HL-60/S4 treated with retinoic acid at 250 ng/mL for 4 days and 3 days (cell line): Measurements from ENCODE around the gene GALNT14.
"Not testable (repeated sequence)": the region's sequence is repeated elsewhere in the genome, so short reads cannot be mapped to it uniquely, and the experiment has no call there.

Experiments used
- in situ Hi-C: fragments of 300-500 bp; cut with MboI; formaldehyde crosslinking; loops from 2 replicates; pipeline ENCODE4 v1.7.0; 2022; ENCODE audit warnings: low sequenced_read_pairs

GALNT14 gene, protein sequence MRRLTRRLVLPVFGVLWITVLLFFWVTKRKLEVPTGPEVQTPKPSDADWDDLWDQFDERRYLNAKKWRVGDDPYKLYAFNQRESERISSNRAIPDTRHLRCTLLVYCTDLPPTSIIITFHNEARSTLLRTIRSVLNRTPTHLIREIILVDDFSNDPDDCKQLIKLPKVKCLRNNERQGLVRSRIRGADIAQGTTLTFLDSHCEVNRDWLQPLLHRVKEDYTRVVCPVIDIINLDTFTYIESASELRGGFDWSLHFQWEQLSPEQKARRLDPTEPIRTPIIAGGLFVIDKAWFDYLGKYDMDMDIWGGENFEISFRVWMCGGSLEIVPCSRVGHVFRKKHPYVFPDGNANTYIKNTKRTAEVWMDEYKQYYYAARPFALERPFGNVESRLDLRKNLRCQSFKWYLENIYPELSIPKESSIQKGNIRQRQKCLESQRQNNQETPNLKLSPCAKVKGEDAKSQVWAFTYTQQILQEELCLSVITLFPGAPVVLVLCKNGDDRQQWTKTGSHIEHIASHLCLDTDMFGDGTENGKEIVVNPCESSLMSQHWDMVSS

DNA sequence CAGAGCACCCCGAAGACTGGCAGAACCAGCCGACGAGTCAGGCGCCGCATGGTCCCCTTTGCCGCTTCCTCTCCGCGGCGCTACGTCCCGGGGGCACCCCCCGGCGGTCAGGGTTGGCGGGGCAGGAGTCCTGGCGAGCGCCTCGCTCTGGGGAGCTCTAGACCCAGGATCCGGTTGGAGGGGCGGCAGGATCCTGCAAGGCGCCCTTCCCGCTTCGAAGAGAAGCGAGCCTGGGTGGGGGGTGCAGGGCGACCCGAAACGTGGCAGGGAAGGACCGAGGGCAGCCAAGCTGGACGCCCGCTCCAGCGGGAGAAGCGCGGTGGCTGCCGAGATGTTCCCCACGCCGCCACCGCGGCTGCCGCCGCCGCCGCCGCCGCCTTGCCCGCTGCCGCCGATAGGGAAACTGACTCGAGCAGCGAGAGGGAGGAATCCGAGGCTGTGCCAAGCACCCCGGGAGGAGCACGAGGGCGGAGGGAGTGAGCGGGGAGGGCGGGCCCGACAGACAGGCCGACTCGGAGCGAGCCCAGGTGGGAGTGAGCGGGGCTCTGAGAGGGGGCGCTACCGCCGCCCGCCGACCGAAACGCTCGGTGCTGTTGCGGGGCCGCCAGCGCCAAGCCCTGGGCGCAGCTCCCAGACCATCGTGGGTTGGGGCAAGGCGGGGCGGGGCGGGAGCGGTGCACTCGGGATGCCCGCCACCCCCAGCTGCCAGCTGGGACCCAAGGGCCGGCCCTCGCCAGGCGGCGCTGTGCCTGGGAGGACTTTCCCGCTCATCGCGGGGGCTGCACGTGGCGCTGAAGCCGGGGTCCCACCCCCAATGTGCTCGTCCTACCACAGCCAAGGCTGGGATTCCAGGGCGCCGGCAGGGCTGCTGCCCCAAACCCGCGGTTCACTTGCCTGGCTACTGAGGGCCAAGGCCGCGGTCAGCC lies at the start of gene GALNT14:
Gene GALNT14, minus strand, starts transcription at position 404 of the 926 bp plus-strand sequence. Its CDS starts 354 bp downstream, at position 50.
- in situ Hi-C loops, result no loop called here

- in situ Hi-C loops, result no loop called here
These were observed 48.9 kb upstream of the GALNT14 start for GRCh38 chr2:31187166-31187565.

DNA sequence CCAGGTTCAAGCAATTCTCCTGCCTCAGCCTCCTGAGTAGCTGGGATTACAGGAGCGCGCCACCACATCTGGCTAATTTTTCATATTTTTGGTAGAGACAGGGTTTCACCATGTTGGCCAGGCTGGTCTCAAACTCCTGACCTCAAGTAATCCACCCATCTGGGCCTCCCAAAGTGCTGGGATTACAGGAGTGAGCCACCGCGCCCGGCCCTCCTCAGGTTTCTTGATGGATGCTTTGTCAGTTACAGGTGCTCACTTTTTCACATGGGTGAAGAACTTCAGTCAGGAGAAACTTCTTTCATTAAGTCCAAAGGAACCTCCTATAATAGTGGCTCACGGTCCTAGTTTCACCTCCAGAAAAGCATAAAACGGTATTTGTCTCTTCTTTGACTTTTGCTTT lies 45.7 kb upstream of the GALNT14 start:
- in situ Hi-C loops, result not testable (repeated sequence)

DNA sequence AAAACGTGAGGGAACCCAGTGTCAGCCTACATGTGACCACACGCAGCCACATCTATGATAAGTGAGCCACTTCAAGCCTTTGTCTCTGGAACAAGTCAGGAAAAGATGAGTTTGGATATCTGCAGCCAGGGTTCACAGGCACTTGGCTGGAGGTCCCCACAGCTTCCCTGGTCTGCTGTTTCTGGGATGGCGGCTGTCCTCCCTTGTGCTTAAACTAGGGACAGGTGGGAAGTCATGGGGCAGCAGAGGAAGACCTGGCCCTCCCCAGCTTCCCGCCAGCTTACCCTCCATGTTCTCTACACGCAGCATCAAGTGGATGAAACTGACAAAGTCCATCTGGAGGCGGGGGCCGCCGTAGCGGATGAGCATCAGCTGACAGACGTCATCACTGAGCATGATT lies 38.5 kb upstream of the GALNT14 start:
- in situ Hi-C loops, result no loop called here

DNA sequence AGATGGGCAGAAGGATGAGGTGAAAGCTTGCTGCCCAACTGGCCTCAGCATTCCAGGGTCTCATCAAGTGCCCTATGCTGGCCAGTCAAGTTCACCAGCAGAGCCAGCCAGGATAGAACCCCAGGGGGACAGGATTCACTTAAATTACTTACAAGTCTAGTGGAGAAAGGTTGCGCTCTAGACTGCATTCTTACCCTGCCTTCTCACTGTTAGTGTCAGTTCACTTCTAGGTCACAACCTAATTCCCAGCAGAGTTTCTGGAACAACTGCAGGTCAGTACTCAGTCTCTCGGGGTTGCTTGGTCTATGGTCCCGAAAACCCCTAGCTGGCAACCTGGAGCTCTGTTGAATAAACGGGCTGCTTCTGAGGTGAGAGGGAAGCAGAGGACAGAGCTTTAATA lies 32.9 kb upstream of the GALNT14 start:
- in situ Hi-C loops, result no loop called here

DNA sequence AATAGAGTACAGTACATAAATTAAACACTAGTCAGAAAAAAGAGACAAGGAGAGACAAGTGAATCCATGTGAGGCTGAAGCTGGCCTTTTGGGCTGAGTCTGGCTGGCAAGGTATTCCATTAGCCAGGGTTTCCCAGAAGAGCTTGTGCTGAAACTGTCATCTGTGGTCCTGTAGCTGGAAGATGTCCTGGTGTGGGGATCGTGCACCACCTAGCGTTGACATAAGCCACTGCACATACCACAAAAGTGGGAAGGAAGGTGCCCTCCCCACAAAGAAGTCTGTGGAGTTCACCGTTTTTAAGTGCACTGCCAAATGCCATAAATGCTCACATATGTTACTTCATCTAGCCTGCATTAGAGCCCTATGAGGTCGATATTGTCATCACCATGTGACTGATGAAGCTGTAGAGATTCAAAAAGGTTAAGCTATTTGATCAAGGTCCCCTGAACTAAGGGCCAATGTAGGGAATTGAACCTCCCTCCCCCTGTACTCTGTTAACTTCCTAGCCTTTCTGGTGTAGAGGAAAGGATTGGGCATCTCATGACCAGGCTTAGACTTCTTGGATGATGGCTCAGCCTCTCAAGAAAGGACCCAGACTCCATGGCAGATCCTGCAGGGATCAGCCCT lies 31.9 kb upstream of the GALNT14 start:
- in situ Hi-C loops, result no loop called here

DNA sequence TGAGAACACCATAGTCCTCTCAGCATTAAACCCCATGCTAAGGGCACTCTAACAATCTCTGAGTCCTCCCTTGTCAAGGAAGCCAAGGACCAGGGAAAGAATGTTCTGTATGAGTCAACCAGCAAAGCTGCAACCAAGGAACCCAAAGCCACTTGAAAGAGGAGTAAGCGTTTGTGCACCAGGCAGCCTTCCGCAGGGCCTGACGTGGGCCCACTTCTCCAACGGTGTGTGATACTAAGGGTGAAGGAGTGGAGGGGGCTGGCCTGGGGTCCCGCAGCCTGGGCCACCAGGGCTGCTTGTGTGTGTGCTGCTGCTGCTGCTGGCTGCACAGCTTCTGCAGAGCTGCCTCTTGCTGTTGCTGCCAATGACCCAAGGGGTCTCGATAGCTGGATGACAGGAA lies 30.1 kb upstream of the GALNT14 start:
- in situ Hi-C loops, result no loop called here

- in situ Hi-C loops, result no loop called here
These were observed 28.7 kb upstream of the GALNT14 start for GRCh38 chr2:31166925-31167324.

- in situ Hi-C loops, result no loop called here
These were observed 24.8 kb upstream of the GALNT14 start for GRCh38 chr2:31163011-31163539.

DNA sequence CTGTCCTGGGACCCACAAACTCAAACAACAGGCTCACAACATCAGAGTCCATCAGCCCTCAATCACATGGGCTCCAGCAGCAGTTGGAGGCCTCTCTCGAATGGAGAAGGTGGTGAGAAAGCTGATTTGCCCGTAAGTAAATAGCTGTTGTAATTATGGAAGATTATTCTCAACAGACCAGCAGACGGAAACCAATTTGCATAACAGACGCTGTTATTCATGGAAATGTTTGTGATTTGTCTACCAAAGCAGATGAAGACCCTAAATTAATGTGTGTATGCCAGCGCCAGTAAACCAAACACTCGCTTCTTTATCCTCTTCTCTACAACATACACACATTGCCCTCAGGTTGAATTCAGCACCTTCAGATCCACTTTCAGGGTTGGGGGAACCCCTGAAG lies 23.4 kb upstream of the GALNT14 start:
- in situ Hi-C loops, result no loop called here

DNA sequence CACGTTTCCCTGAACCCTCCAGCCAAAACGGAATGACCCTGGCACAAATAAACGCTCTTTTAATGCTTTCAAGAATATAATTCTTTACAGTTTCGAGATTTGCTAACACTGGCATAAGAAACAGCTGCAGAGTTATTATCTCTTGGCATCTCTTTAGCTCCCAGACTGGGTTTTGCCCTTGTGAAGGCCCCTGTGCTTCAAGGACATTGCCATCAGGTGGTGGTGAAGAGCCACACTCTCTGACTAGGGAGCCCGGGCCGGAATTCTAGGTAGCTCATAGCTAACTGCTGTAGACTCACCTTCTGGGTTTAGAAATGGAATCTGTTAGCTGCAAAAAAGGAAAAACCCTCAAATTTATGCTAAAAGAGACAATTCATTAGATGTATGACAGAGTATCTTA lies 13.3 kb upstream of the GALNT14 start:
- in situ Hi-C loops, result no loop called here

DNA sequence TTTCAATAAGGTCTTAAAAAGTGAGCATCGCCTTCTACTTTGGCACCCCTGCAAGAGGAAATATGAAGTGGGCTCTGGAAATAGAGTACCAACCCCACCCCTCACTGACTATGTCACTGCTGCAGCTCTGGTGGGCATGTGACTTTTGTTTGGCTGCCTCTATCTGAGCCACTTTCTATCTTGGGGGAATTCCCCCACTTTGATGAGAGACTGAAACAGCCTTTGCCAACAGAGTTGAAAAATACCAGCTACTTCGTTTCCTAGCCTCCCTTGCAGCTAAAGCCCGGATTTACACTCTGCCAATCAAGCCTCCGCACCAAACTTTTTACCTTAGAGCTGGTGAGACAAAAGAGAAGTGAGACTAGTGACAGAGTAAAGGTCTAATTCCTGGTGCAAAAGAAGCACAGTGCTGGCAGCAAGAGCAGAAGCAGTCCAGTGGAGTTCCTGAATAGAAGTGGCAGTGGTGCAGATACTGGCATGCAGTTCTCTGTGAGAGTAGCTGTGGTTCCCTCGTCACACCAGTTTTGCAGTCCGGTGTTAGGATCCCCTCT lies 12.0 kb upstream of the GALNT14 start:
- in situ Hi-C loops, result no loop called here

DNA sequence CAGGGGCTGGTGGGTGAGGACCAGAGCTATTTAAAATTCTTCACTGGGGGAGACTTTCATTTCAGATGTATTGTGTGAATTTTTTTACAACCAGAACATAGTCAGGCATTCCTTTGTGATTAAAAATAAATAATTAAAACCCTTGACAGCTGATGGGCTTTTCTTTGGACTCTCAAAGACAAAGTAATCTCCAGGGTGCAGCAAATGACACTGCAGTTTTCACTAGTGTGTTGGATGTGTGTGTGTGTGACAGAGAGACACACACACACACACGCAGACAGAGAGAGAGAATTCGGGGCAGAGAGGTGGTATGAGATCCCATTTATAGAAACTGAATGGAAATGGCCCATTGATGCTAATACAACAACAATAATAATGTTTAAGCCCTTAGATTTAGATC lies 10.3 kb upstream of the GALNT14 start:
- in situ Hi-C loops, result no loop called here

DNA sequence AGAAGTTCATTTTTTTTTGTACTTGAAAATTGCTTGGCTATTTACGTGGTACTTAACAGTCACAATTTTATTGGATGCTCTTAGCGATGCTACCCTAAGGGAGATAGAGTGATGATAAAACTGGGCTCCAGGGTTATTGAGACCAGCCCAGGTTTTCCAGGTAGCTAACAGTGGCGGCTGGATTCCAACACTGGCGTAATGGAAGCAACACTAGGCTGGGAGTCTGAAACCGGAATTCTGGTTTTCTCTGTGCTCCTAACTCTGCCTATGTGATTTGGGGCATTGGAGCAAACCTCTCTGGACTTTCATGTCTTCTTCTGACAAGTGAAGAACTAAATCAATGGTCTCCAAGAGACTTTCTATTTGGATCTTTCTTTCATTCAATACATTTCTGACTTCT lies 9.4 kb upstream of the GALNT14 start:
- in situ Hi-C loops, result no loop called here

DNA sequence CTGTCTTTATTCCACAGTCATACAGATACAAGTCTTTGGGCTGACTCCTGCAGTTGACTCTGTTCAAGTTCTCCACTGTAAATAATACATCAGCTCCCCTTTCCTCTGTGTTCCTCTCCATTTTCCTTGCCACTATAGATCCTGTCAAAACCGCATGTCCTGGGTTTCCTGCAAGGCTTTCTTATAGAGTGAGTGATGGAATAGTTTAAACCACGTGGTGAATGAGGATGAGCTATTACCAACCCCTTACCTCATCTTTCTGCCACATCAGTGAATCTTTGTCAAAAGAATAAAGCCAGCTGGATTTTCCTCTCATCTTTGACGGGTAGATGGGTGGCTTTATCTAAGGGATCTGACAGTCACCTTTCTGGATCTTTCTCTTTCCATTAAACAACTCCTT lies 3.9 kb upstream of the GALNT14 start:
- in situ Hi-C loops, result no loop called here

DNA sequence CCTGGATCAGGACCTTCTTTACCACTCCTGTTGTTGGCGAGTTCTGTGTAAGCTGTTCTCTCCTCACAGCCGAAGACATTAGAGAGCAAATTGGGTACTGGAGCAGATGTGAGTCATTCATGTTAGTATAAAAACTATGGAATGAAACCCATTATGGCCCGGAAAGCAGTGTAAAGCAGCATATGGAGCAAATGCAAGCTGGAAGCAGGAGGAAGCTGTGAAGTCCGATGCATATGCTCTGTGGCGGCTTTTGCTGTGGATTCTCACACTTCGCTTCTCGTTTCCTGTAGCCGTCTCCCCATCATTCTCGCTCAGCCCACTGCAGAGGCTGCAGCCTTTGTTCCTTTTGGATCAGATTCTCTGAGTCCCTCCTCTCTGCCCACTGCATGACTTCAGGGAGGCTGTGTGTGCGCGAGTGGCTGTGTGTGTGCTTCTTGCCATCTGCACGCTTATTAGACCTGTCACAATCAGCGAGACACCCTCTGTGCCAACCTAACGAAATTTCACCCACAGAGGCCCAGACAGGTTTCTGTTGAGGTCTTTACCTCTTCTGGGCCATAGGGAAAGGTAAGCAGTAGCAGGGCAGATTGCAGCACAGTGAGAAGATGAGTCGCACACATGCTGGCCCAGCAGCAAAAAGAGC lies 3.3 kb upstream of the GALNT14 start:
- in situ Hi-C loops, result no loop called here

GRCh38 chr2:31140151-31140550 lies 1.9 kb upstream of the GALNT14 start:
- in situ Hi-C loops, result no loop called here

DNA sequence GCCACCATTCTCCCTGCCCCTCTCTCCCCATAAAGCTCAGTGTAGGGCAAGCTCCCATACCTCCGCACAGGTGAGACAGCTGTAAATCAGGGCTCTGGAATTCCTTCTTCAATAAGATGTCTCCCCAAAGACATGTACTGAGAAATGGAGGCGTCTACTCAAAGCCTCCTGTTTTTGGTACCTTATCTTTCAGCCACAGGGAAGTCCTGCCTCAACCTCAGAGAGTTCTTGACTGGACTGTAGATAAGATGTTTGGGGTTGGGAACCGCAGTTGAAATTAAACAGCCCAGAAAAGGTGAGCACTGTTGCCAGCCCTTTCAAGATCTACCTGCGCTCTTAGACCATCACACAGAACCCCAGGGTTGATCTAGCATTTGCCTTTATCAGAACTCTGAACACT lies 1.4 kb upstream of the GALNT14 start:
- in situ Hi-C loops, result no loop called here

GRCh38 chr2:31137211-31138036 lies 816 bp downstream of the GALNT14 start:
- in situ Hi-C loops, result no loop called here
